ENCODE results near the gene CABP1.

CABP1 gene

GRCh38 chr12:120708651-120709050 lies 68.2 kb downstream of the CABP1 start:
- no peak overlapping the region for H3K4me3 ChIP-seq (ENCODE audit: insufficient read depth, low read length, poor library complexity, severe bottlenecking)
- no peak overlapping the region for H3K4me2 ChIP-seq (ENCODE audit: low read depth, low read length, poor library complexity, severe bottlenecking)
- no peak overlapping the region for H3K27ac ChIP-seq (ENCODE audit: low read depth, low read length)
- no peaks in the 10 kb centered on the region for H3K79me2 ChIP-seq (ENCODE audit: insufficient read depth, low read length)
- H3K36me3 ChIP-seq (ENCODE audit: low read length), result no peaks in the 10 kb centered on the region
- no peak overlapping the region for H3K9ac ChIP-seq (ENCODE audit: low read length)
- peaks cover 16% of the 10 kb centered on the region; the same call in 1 of the 2 replicates for H3F3A ChIP-seq (ENCODE audit: insufficient read depth)
- no peak overlapping the region for H2AFZ ChIP-seq (ENCODE audit: low read depth, low read length, severe bottlenecking)
- H4K20me1 ChIP-seq (ENCODE audit: low read depth, low read length), result no peaks in the 10 kb centered on the region
- H3K9me2 ChIP-seq (replicated peaks; ENCODE audit: insufficient read depth, low read length), result no peaks in the 10 kb centered on the region
- no peaks in the 10 kb centered on the region for H3K9me3 ChIP-seq (ENCODE audit: insufficient read depth, low read length)
- no peaks in the 10 kb centered on the region for H3K27me3 ChIP-seq (ENCODE audit: low read length)
- no peak for TF ChIP-seq EZH2phosphoT487 (conservative IDR thresholded peaks at IDR 0.05; ENCODE audit: low read length)
- TF ChIP-seq, protein P1, sequence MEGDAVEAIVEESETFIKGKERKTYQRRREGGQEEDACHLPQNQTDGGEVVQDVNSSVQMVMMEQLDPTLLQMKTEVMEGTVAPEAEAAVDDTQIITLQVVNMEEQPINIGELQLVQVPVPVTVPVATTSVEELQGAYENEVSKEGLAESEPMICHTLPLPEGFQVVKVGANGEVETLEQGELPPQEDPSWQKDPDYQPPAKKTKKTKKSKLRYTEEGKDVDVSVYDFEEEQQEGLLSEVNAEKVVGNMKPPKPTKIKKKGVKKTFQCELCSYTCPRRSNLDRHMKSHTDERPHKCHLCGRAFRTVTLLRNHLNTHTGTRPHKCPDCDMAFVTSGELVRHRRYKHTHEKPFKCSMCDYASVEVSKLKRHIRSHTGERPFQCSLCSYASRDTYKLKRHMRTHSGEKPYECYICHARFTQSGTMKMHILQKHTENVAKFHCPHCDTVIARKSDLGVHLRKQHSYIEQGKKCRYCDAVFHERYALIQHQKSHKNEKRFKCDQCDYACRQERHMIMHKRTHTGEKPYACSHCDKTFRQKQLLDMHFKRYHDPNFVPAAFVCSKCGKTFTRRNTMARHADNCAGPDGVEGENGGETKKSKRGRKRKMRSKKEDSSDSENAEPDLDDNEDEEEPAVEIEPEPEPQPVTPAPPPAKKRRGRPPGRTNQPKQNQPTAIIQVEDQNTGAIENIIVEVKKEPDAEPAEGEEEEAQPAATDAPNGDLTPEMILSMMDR (IDR thresholded peaks at IDR 0.05; ENCODE audit: insufficient read depth, low read length, poor library complexity, severe bottlenecking), result no peak

DNA sequence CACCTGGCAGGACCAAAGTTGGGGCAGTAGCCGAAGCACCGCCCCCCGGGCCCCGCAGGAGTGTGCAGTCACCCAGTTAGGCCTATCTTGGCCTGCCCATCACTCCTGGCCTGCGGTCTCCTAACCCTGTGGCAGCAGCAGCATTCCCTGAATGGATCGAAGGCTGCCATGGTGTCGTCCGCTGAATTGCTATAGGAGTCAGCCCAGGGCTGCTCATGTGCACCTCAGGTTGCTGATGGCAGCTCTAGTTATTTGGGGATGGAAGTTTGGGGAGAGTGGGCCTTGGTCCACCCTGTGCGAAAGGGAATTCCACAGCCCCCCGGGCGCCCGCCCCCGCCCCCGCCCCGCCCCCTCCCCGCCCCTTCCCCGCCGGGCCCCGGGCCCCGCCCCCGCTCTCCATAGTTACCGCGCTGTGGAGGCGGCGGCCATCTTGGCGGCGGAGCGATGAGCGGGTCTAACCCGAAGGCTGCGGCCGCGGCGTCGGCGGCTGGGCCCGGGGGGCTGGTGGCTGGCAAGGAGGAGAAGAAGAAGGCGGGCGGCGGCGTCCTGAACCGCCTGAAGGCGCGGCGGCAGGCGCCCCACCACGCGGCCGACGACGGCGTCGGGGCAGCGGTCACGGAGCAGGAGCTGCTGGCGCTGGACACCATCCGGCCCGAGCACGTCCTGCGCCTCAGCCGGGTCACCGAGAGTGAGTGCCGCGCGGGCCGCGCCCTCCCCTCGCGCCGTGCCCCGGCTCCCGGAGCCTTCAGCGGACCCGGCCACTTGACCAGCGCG lies 69.8 kb downstream of the CABP1 start, which contains the start of gene UNC119B:
Gene UNC119B, plus strand, starts transcription at position 428 of the 774 bp plus-strand sequence. Its CDS starts 17 bp downstream, at position 445.
- Histone ChIP-seq H3K9ac (ENCODE audit: low read length) (peak within 1 kb of the TSS; percentile 87), H2AFZ (ENCODE audit: low read depth, low read length, severe bottlenecking) (peak within 1 kb of the TSS; percentile 85), H3F3A (ENCODE audit: insufficient read depth) (peaks cover 16% of the 10 kb centered on the region; the same call in 1 of the 2 replicates), H3K36me3 (ENCODE audit: low read length) (no peaks in the 10 kb centered on the region), H3K4me2 (ENCODE audit: low read depth, low read length, poor library complexity, severe bottlenecking) (peak within 1 kb of the TSS; percentile 73), H3K9me2 (replicated peaks; ENCODE audit: insufficient read depth, low read length) (no peaks in the 10 kb centered on the region), H4K20me1 (ENCODE audit: low read depth, low read length) (no peaks in the 10 kb centered on the region), H3K4me3 (ENCODE audit: insufficient read depth, low read length, poor library complexity, severe bottlenecking) (peak within 1 kb of the TSS; percentile 66), H3K79me2 (ENCODE audit: insufficient read depth, low read length) (no peaks in the 10 kb centered on the region), H3K27me3 (ENCODE audit: low read length) (no peaks in the 10 kb centered on the region), H3K9me3 (ENCODE audit: insufficient read depth, low read length) (no peaks in the 10 kb centered on the region), H3K27ac (ENCODE audit: low read depth, low read length) (peak within 1 kb of the TSS; percentile 16; the same call in 1 of the 2 replicates)
- TF ChIP-seq EZH2phosphoT487 (conservative IDR thresholded peaks at IDR 0.05; ENCODE audit: low read length), result no peak
- TF ChIP-seq, protein P1 (IDR thresholded peaks at IDR 0.05; ENCODE audit: insufficient read depth, low read length, poor library complexity, severe bottlenecking), result no peak

DNA sequence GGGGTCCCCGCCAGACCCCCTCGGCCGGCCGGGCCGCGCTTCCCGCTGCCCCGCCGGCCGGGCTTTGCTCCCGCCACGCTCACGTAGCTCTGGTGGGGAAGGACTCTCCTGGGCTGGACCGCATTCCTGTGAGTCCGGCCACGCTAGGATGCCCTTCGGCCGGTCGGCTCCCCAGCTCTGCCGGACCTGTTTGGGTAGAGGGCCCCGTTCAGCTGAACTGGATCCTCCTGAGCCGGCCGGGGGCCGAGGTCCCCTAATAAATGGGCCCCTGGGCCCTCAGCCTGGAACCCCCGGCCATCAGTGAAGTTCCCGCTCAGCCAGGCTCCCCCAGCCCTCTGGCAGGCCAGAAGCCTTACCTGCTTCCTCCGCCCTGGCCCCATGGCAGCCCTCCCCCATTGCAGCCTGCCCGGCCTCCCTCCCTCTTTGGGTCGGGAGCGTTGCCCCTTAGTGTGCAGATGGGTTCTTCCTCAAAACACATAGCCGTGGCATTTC lies 70.4 kb downstream of the CABP1 start:
- no peaks in the 10 kb centered on the region for H3K36me3 ChIP-seq (ENCODE audit: low read length)
- H3K79me2 ChIP-seq (ENCODE audit: insufficient read depth, low read length), result no peaks in the 10 kb centered on the region
- peak overlapping the region; percentile 73 for H3K4me2 ChIP-seq (ENCODE audit: low read depth, low read length, poor library complexity, severe bottlenecking)
- H3K4me3 ChIP-seq (ENCODE audit: insufficient read depth, low read length, poor library complexity, severe bottlenecking), result peak overlapping the region; percentile 66
- peak overlapping the region; percentile 87 for H3K9ac ChIP-seq (ENCODE audit: low read length)
- peak overlapping the region; percentile 16; the same call in 1 of the 2 replicates for H3K27ac ChIP-seq (ENCODE audit: low read depth, low read length)
- TF ChIP-seq, protein P1 (IDR thresholded peaks at IDR 0.05; ENCODE audit: insufficient read depth, low read length, poor library complexity, severe bottlenecking), result no peak
- no peak for TF ChIP-seq EZH2phosphoT487 (conservative IDR thresholded peaks at IDR 0.05; ENCODE audit: low read length)
- H3K9me2 ChIP-seq (replicated peaks; ENCODE audit: insufficient read depth, low read length), result no peaks in the 10 kb centered on the region
- peaks cover 16% of the 10 kb centered on the region; the same call in 1 of the 2 replicates for H3F3A ChIP-seq (ENCODE audit: insufficient read depth)
- H3K27me3 ChIP-seq (ENCODE audit: low read length), result no peaks in the 10 kb centered on the region
- no peaks in the 10 kb centered on the region for H3K9me3 ChIP-seq (ENCODE audit: insufficient read depth, low read length)
- H2AFZ ChIP-seq (ENCODE audit: low read depth, low read length, severe bottlenecking), result peak overlapping the region; percentile 85
- no peaks in the 10 kb centered on the region for H4K20me1 ChIP-seq (ENCODE audit: low read depth, low read length)

Data from SU-DHL-6 (cell line).